H1 (cell line): ENCODE data around the gene PTPA. TPM values are rescaled to one million over a fixed set of nuclear protein-coding genes. Genes with fewer than 3 reads are reported as not detected.

Experiments
- BACH1 ChIP-seq: IDR thresholded peaks from 2 replicates; pipeline ENCODE4 v1.6.1; 2012; ENCODE audit warnings: low read length, improper control_type of control experiment
- BRCA1 ChIP-seq: IDR thresholded peaks from 2 replicates; pipeline ENCODE4 v1.6.1; 2012; ENCODE audit warnings: low read depth, low read length, improper control_type of control experiment
- CEBPB ChIP-seq: IDR thresholded peaks from 2 replicates; pipeline ENCODE4 v1.6.1; 2012; ENCODE audit warnings: low read depth, low read length
- CREB1 ChIP-seq: IDR thresholded peaks from 2 replicates; pipeline ENCODE4 v1.6.1; 2012; ENCODE audit warnings: inconsistent platforms
- E2F6 ChIP-seq: IDR thresholded peaks from 2 replicates; pipeline ENCODE4 v1.6.1; 2012; ENCODE audit warnings: inconsistent platforms
- EP300 ChIP-seq, 2 experiments: IDR thresholded peaks; 1 replicate in 1 of 2; 2 replicates in 1 of 2; pipeline ENCODE4 v1.6.1; 2011 to 2012; ENCODE audit warnings: low read depth in 2 of 2, low read length in 2 of 2, mild to moderate bottlenecking in 2 of 2, borderline replicate concordance in 1 of 2, inconsistent platforms in 1 of 2, moderate library complexity in 1 of 2
- EZH2 ChIP-seq: fragments of 200-600 bp; sonication (generic); IDR thresholded peaks from 2 replicates; pipeline ENCODE4 v1.7.1; 2012; ENCODE audit warnings: low read depth, mild to moderate bottlenecking, moderate library complexity, low read length, inconsistent platforms; ENCODE audit not compliant: severe bottlenecking
- FOSL1 ChIP-seq: IDR thresholded peaks from 2 replicates; pipeline ENCODE4 v1.6.1; 2011; ENCODE audit warnings: mild to moderate bottlenecking, low read depth, low read length, moderate library complexity; ENCODE audit not compliant: insufficient read depth
- GABPA ChIP-seq: IDR thresholded peaks from 2 replicates; pipeline ENCODE4 v1.6.1; 2011; ENCODE audit warnings: mild to moderate bottlenecking, low read length, moderate library complexity, borderline replicate concordance; ENCODE audit not compliant: insufficient read depth
- KDM1A ChIP-seq: fragments of 200-600, 300-600 bp; sonication (generic); IDR thresholded peaks from 2 replicates; pipeline ENCODE4 v1.7.1; 2016; ENCODE audit warnings: mild to moderate bottlenecking, low read length, borderline replicate concordance
- MAFK ChIP-seq: IDR thresholded peaks from 2 replicates; pipeline ENCODE4 v1.6.1; 2012; ENCODE audit warnings: low read depth, mild to moderate bottlenecking, improper control_type of control experiment, low read length
- NANOG ChIP-seq: IDR thresholded peaks from 2 replicates; pipeline ENCODE4 v1.6.1; 2011; ENCODE audit warnings: low read length, low read depth, mild to moderate bottlenecking, inconsistent platforms; ENCODE audit not compliant: insufficient read depth, poor library complexity, severe bottlenecking
- POLR2AphosphoS5 ChIP-seq: IDR thresholded peaks from 2 replicates; pipeline ENCODE4 v1.6.1; 2011; ENCODE audit warnings: low read depth, low read length
- POU5F1 ChIP-seq: IDR thresholded peaks from 2 replicates; pipeline ENCODE4 v1.6.1; 2011; ENCODE audit warnings: low read depth, mild to moderate bottlenecking, low read length, moderate library complexity
- RXRA ChIP-seq: IDR thresholded peaks from 2 replicates; pipeline ENCODE4 v1.6.1; 2011; ENCODE audit warnings: low read depth, mild to moderate bottlenecking, low read length, moderate library complexity; ENCODE audit not compliant: insufficient read depth
- SIX5 ChIP-seq: IDR thresholded peaks from 2 replicates; pipeline ENCODE4 v1.6.1; 2011; ENCODE audit warnings: mild to moderate bottlenecking, low read depth, low read length
- SP4 ChIP-seq: IDR thresholded peaks from 2 replicates; pipeline ENCODE4 v1.6.1; 2012; ENCODE audit warnings: low read length, inconsistent platforms
- SUZ12 ChIP-seq: fragments of 200-600 bp; sonication (generic); IDR thresholded peaks from 2 replicates; pipeline ENCODE4 v1.6.1; 2012; ENCODE audit warnings: mild to moderate bottlenecking, inconsistent platforms, low read length, moderate library complexity, mixed read lengths
- TBP ChIP-seq: IDR thresholded peaks from 2 replicates; pipeline ENCODE4 v1.6.1; 2011; ENCODE audit warnings: low read depth, low read length, improper control_type of control experiment
- TCF12 ChIP-seq: IDR thresholded peaks from 2 replicates; pipeline ENCODE4 v1.6.1; 2011; ENCODE audit warnings: low read depth, mild to moderate bottlenecking, low read length
- YY1 ChIP-seq: IDR thresholded peaks from 2 replicates; pipeline ENCODE4 v1.6.1; 2011; ENCODE audit warnings: low read depth, mild to moderate bottlenecking, low read length
- ZNF274 ChIP-seq: IDR thresholded peaks from 2 replicates; pipeline ENCODE4 v1.7.0; 2012; ENCODE audit warnings: low read length, borderline replicate concordance; ENCODE audit errors: extremely low read depth
- polyA plus RNA-seq, 7 experiments: library from polyadenylated mRNA; depleted of rRNA in 3 of 7; stranded (reverse) in 5 of 7; unstranded in 2 of 7; fragments of >200 nt in 5 of 7; fragments of 200-250 nt in 2 of 7; gene quantifications; 1 replicate in 5 of 7; 2 replicates in 1 of 7; 4 replicates in 1 of 7; pipeline versions ENCODE4 v1.2.1 to v1.2.3, GENCODE V29; 2011 to 2013; ENCODE audit warnings: missing spikeins in 2 of 7, mixed read lengths in 2 of 7
- total RNA-seq: library from RNA; stranded (reverse); fragmentation: NEBNext Ultra II Directional; extraction: Animal tissue kit (Norgen Biotek cat#: 25700); gene quantifications from 2 replicates; pipeline ENCODE4 v1.2.1, GENCODE V29; 2021
- TF ChIP-seq, protein P1 (sequence below): IDR thresholded peaks from 2 replicates; pipeline ENCODE4 v1.6.1; 2012; ENCODE audit warnings: low read length, inconsistent platforms

PTPA gene
- total and polyA plus RNA-seq, 2 of the 8 experiments (the other 6 are each of a cell fraction or from before 2014, with no cell fraction given): 114 to 145 TPM

DNA sequence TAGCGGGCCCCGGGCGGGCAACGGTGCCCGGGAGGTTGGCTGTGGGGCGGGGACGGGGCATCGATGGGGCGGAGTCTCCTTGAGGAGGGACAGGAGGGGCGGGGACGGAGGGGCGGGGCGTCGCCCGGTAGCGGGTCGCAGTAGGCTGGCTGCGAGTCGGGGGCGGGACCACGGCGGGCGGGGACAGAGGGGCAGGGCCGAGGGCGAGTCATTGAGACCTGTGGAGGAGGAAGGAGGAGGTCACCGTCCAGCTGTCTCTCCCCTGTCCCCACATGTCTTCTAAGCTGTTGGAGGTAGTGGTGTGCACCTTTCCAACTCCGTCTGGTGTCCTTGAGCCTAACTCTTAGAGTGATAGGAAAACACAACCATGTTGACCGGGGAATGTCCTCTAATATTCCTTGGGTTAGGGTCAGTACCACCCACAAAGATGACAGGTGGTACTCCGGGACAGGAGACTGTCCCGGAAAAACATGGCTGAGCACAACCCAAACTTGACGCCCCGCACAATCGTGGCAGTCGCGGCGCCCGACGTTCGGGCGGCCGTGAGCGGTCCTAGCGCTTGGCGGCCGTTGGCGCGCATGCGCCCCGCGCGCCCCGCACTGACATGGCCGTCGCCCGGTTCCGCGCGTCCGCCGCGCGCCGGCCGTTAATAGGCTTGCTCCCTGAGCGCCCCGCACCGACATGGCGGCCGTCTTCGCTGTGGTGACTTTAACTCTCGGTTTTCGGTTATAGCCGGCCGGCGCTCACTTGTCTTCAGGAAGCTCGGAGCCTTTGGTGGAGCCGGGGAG lies at the start of gene PTPA, which contains the start of gene CRAT (continued):
- no peak for TF ChIP-seq TCF12
- no peak for TF ChIP-seq SIX5
- no peak for TF ChIP-seq NANOG
- TF ChIP-seq KDM1A: no peak
- TF ChIP-seq GABPA: no peak
- no peak for TF ChIP-seq CEBPB
- no peak for TF ChIP-seq EZH2
- TF ChIP-seq YY1: peak; percentile 99
- TF ChIP-seq, protein P1, sequence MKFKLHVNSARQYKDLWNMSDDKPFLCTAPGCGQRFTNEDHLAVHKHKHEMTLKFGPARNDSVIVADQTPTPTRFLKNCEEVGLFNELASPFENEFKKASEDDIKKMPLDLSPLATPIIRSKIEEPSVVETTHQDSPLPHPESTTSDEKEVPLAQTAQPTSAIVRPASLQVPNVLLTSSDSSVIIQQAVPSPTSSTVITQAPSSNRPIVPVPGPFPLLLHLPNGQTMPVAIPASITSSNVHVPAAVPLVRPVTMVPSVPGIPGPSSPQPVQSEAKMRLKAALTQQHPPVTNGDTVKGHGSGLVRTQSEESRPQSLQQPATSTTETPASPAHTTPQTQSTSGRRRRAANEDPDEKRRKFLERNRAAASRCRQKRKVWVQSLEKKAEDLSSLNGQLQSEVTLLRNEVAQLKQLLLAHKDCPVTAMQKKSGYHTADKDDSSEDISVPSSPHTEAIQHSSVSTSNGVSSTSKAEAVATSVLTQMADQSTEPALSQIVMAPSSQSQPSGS: no peak
- peak; percentile 62 for TF ChIP-seq CREB1
- TF ChIP-seq RXRA: no peak
- TF ChIP-seq BRCA1: no peak
- TF ChIP-seq E2F6: peak; percentile 44; the same call in 1 of the 2 replicates
- TF ChIP-seq EP300 (IDR thresholded peaks at IDR 0.05; ENCODE audit: borderline replicate concordance in 1 of 2, low read depth in 2 of 2, low read length in 2 of 2): no peak
- no peak for TF ChIP-seq POU5F1
- no peak for TF ChIP-seq ZNF274
- TF ChIP-seq BACH1: no peak
- peak; percentile 83 for TF ChIP-seq TBP
- no peak for TF ChIP-seq SUZ12
- no peak for TF ChIP-seq MAFK
- TF ChIP-seq FOSL1: peak; percentile 88
- no peak for TF ChIP-seq SP4
- peak; percentile 96 for TF ChIP-seq POLR2AphosphoS5
